NT2/D1 (cell line): ENCODE measurements around the gene PARD6B.

Experiments
- YY1 ChIP-seq: IDR thresholded peaks from 2 replicates; pipeline ENCODE4 v1.6.1; 2011; ENCODE audit not compliant: insufficient read length, insufficient read depth
- ZNF274 ChIP-seq: IDR thresholded peaks from 2 replicates; pipeline ENCODE4 v1.6.1; 2011; ENCODE audit warnings: mild to moderate bottlenecking, low read depth, low read length

- no peak for TF ChIP-seq ZNF274
- no peak for TF ChIP-seq YY1
Measured at GRCh38 chr20:50691573-50692551, 39.5 kb upstream of the PARD6B start.
